Effector memory CD4-positive, alpha-beta T cell (primary cell): ENCODE measurements around the gene NSMCE1.

Source experiments
- DNase-seq, 3 donors: peaks; one replicate each; pipeline ENCODE4 v3.0.0-alpha.2; 2020
- H3K27ac ChIP-seq: 2 replicates; pipeline ENCODE4 v1.7.0; 2013; ENCODE audit warnings: mild to moderate bottlenecking, low read length, moderate library complexity; ENCODE audit not compliant: insufficient read depth, poor library complexity, severe bottlenecking
- H3K27me3 ChIP-seq: replicated peaks from 2 replicates; pipeline ENCODE4 v1.7.0; 2013; ENCODE audit warnings: mild to moderate bottlenecking, low read length; ENCODE audit not compliant: insufficient read depth, control insufficient read depth, poor library complexity, severe bottlenecking
- H3K36me3 ChIP-seq: 2 replicates; pipeline ENCODE4 v1.7.0; 2013; ENCODE audit warnings: mild to moderate bottlenecking, low read length, moderate library complexity; ENCODE audit not compliant: control insufficient read depth, insufficient read depth
- H3K4me1 ChIP-seq: 2 replicates; pipeline ENCODE4 v1.7.0; 2013; ENCODE audit warnings: low read length, mild to moderate bottlenecking; ENCODE audit not compliant: control insufficient read depth, insufficient read depth, poor library complexity, severe bottlenecking
- H3K4me3 ChIP-seq: 2 replicates; pipeline ENCODE4 v1.7.0; 2013; ENCODE audit warnings: low read length, low read depth, mild to moderate bottlenecking; ENCODE audit not compliant: insufficient read depth, poor library complexity, severe bottlenecking
- H3K9me3 ChIP-seq: 2 replicates; pipeline ENCODE4 v1.7.0; 2013; ENCODE audit warnings: mild to moderate bottlenecking, low read length, moderate library complexity; ENCODE audit not compliant: control insufficient read depth

NSMCE1 gene

GRCh38 chr16:27225536-27226360 lies 42.8 kb downstream of the NSMCE1 start:
- H3K4me1 ChIP-seq, result peaks cover 15% of the 10 kb centered on the region
- H3K36me3 ChIP-seq, result peaks cover 6% of the 10 kb centered on the region

GRCh38 chr16:27224741-27225300 lies 43.8 kb downstream of the NSMCE1 start:
- peaks cover 6% of the 10 kb centered on the region for H3K36me3 ChIP-seq
- no peak overlapping the region for H3K27ac ChIP-seq
- no peak for DNase-seq
- H3K4me1 ChIP-seq, result peaks cover 6% of the 10 kb centered on the region
- H3K27me3 ChIP-seq, result no peaks in the 10 kb centered on the region
- H3K9me3 ChIP-seq, result no peaks in the 10 kb centered on the region
- H3K4me3 ChIP-seq, result no peak overlapping the region

More at GRCh38 chr16:27225536-27226360, 42.8 kb downstream of the NSMCE1 start:
- Histone ChIP-seq H3K9me3 (no peaks in the 10 kb centered on the region), H3K4me3 (no peak overlapping the region), H3K27ac (no peak overlapping the region), H3K27me3 (no peaks in the 10 kb centered on the region)
- no peak for DNase-seq

GRCh38 chr16:27224271-27224737 lies 44.3 kb downstream of the NSMCE1 start:
- Histone ChIP-seq H3K4me1 (peaks cover 2% of the 10 kb centered on the region), H3K4me3 (no peak overlapping the region), H3K9me3 (no peaks in the 10 kb centered on the region), H3K27me3 (no peaks in the 10 kb centered on the region), H3K36me3 (peaks cover 6% of the 10 kb centered on the region), H3K27ac (no peak overlapping the region)
- no peak for DNase-seq

- no peak overlapping the region for H3K4me3 ChIP-seq
- no peak for DNase-seq
- H3K27ac ChIP-seq, result no peak overlapping the region
- H3K4me1 ChIP-seq, result peaks cover 2% of the 10 kb centered on the region
- no peaks in the 10 kb centered on the region for H3K27me3 ChIP-seq
- H3K36me3 ChIP-seq, result peaks cover 6% of the 10 kb centered on the region
- H3K9me3 ChIP-seq, result no peaks in the 10 kb centered on the region
Measured at GRCh38 chr16:27223701-27224100, 44.9 kb downstream of the NSMCE1 start.

GRCh38 chr16:27223226-27223610 lies 45.4 kb downstream of the NSMCE1 start:
- H3K27ac ChIP-seq, result no peak overlapping the region
- no peak overlapping the region for H3K4me3 ChIP-seq
- H3K9me3 ChIP-seq, result no peaks in the 10 kb centered on the region
- DNase-seq, result no peak
- peaks cover 2% of the 10 kb centered on the region for H3K4me1 ChIP-seq
- peaks cover 7% of the 10 kb centered on the region for H3K36me3 ChIP-seq
- H3K27me3 ChIP-seq, result no peaks in the 10 kb centered on the region

DNA sequence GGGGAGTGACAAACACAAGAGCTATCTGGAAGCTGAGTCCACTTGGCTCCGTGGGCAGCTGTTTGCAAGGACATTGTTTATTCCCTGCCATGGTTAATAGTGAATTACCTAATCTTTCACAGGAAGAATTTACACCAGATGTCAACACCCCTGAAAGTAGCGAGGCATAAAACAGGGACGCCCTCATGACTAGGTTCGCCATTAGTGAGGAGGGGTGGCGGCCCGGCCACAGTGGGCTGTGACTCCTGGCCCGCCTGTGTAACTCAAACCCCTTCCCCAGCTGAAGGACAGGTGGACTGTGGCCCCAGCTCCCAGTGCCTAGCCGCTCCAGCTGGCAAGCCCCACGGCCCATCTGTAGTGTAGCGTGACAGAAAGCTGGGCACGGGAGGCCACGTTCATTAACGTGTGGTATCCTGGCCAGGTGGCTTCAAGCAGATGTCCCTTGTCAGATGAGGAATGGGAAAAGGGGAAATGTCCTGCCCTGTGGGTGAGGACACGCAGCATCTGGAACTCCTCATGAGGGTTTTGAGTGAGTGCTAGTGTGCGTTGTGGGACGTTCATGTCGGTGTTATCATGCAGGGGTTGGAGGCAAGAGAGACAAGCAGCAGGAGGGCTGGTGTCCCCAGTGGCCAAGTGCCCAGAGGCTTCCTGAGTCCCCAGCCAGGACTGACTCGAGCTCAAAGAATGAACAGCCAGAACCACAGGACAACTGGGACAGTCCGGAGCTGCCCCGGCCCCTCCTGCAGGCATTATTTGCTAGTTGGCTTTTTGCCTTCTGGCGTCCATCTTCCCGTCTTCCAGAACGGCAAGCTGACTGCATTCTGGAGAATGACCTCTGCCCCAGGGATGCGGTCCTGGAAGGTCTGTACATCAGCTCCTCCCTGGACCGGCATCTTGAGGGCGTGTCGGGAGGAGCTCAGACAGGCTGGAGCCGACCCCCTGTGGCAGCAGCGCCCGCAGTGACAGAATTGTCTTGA lies 46.0 kb downstream of the NSMCE1 start:
- Histone ChIP-seq H3K36me3 (peaks cover 11% of the 10 kb centered on the region), H3K27ac (no peak overlapping the region), H3K4me1 (peaks cover 2% of the 10 kb centered on the region), H3K9me3 (no peaks in the 10 kb centered on the region), H3K4me3 (no peak overlapping the region), H3K27me3 (no peaks in the 10 kb centered on the region)
- no peak for DNase-seq

- no peak overlapping the region for H3K27ac ChIP-seq
- no peaks in the 10 kb centered on the region for H3K4me1 ChIP-seq
- H3K27me3 ChIP-seq, result no peaks in the 10 kb centered on the region
- DNase-seq, result no peak
- no peaks in the 10 kb centered on the region for H3K9me3 ChIP-seq
- peaks cover 12% of the 10 kb centered on the region for H3K36me3 ChIP-seq
- no peak overlapping the region for H3K4me3 ChIP-seq
Measured at GRCh38 chr16:27221576-27222248, 46.9 kb downstream of the NSMCE1 start.

DNA sequence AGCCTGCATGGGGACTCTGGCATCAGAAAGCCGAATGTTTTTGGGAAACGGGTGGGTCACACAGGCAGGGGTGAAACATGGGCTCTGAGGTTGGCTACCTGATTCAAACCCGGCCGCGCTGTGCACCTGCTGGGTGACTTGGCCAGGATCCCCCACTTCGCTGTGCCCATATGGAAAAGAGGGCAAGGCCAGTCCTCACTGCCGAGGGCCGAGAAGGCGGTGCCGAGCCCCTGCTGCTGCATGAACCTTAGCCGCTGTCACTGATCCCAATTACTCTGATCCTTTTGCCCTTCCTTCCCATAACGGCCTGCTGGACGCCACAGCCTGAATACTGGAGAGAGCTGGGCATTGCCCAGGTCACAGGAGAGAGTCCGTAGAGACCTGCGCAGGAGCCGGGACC lies 47.6 kb downstream of the NSMCE1 start:
- H3K27me3 ChIP-seq, result no peaks in the 10 kb centered on the region
- H3K27ac ChIP-seq, result no peak overlapping the region
- H3K4me1 ChIP-seq, result no peaks in the 10 kb centered on the region
- DNase-seq, result no peak
- H3K36me3 ChIP-seq, result peaks cover 15% of the 10 kb centered on the region
- H3K4me3 ChIP-seq, result no peak overlapping the region
- H3K9me3 ChIP-seq, result no peaks in the 10 kb centered on the region

GRCh38 chr16:27220527-27220926 lies 48.0 kb downstream of the NSMCE1 start:
- Histone ChIP-seq H3K27ac (no peak overlapping the region), H3K36me3 (peaks cover 15% of the 10 kb centered on the region), H3K9me3 (no peaks in the 10 kb centered on the region), H3K4me3 (no peak overlapping the region), H3K4me1 (no peaks in the 10 kb centered on the region), H3K27me3 (no peaks in the 10 kb centered on the region)
- DNase-seq, result no peak
